Activated CD4-positive, CD25-positive, alpha-beta regulatory T cell treated with anti-CD3 and anti-CD28 coated beads, Interleukin-2, amount 50 U/mL, for 24 hours (primary cell): ENCODE data around the gene PI4KB.

Experiments
- ATAC-seq, 2 donors: fragments of 150-1000 bp; cut with Tn5 transposase; one replicate each; pipeline ENCODE4 v1.10.0; 2021; ENCODE audit warnings: mild to moderate bottlenecking in 1 of 2, moderate library complexity in 1 of 2

Gene PI4KB

DNA sequence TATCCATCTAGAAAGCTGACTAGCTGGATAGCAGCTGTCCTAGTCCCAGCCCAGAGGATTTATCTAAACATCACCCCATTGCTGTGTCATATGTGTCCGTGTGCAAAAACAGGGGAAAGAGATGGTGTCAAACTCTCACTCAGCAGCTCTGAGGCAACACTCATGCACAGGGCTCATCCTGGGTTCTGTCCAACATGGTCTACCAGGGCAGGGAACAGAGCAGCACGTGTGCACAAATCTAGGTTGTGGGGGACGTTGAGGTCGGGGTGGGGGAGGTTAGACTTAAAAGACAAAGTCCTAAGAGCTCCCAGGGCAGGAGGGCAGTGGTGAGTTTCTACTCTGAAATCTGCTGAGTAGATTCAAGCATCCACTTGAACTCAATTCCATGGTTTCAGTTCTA lies 16.2 kb downstream of the PI4KB start:
- ATAC-seq: no peak

DNA sequence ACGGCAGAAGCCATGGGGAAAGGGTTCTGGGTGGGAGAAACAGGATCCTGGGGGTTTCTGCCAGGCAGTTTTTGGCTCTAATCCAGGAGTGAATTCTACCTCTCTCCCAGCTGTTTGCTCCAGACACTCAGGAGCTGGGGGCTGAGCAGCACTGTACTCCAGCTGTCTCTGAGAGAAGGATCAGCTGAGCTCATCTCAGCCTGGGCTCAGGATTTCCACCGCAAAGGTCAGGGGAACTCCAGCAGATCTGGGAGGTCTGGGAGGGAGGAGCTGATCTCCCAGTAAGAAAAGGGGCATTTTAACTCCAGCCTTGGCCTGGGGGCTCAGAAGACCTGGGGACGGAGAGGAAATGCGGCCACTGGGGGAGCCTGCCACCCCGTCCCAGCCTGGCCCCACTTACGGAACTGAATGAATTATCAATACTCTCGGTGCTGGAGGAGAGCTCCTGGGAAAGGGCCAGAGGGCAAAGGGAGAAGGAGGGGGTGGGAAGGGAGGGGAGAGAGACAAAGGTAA lies 17.3 kb downstream of the PI4KB start:
- no peak for ATAC-seq

DNA sequence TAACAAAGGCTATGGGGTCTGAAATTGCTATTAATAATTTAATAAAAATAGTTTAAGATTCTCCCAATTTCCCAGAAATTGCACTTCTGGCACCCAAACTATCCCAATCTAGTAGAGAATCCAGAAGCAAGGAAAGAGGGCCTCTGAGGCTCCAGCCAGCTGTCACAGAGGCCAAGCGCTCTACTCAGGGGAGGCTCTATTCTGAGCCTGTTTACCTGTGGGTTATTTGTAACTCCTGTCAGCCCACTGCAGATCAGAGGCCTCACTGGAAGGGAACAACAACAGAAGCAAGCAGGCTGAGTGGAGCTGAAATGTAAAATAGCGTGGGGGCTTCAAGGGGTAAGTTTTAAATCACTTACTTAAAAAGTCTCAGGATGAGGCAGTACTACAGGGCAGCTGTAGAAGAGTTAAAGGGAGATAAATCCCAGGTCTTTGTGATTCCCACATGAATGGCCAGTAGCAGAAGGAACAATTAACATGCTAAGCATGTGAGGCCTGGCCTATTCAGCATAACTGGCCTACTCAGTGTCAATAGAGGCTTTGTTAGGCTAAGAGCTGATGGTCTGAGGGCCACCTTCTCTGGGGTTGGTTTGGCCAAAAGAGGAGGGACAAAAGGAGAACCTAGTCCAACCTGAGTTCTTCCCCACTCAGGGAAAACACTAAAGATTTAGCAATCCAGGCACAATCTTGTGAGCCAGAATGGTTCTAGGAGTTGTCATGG lies 32.3 kb downstream of the PI4KB start:
- ATAC-seq: no peak

DNA sequence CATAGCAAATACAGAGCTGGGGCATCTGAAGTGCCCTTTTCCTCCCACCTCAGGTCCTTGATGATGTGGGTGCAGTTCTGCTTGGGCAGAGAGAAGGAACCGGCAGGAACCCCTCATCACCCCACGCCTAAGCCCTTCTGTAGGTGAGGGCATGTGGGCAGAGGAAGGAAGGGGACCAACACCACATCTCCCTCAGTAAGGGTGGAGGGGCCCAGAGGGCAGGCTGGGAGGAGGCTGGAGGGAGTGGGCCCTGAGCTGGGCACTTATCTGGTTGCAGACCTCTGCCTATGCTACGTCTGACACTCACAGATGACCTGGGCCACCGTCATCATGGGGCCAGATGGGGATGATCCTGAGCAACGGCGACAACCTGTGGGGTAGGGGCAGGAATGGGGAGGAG lies 34.1 kb downstream of the PI4KB start:
- no peak for ATAC-seq

DNA sequence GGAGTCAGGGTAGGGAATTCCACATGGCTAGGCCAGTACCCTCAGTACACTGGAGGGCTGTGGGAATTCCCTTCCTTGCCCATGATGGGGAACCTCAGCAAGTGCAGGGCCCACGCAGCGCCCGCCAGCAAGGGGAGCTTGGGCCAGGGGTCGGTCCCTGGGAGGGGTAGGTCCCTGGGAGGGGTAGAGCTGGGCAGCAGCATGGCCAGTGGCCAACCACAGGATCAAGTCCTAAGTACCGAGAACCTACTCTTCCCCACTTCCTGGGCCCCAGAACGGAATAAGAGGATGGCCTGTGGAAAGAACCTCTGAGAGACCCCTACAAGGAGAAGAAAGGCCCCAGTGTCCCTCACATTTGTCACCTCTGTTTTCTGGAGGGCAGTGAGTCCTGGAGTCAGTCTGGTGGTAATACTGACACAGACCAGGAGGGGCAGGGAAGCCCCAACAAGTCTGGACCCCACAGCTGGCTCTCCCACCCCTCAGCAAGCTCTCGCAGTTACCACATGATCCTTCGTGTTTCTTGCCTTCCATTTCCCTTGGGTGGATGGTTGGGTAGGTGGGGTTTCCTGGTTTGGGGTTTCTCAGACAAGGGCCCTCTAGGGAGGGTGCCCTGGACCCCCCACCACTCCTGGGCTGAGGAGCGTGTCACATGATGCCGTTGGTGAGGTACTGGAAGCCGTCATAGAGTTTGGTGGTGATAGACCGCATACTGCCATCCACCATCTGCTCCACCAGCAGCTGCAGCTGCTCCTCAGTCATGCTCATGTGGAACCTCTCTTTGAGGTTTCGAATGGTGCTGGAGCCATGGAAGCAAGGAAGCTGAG lies 34.8 kb downstream of the PI4KB start:
- ATAC-seq: no peak

DNA sequence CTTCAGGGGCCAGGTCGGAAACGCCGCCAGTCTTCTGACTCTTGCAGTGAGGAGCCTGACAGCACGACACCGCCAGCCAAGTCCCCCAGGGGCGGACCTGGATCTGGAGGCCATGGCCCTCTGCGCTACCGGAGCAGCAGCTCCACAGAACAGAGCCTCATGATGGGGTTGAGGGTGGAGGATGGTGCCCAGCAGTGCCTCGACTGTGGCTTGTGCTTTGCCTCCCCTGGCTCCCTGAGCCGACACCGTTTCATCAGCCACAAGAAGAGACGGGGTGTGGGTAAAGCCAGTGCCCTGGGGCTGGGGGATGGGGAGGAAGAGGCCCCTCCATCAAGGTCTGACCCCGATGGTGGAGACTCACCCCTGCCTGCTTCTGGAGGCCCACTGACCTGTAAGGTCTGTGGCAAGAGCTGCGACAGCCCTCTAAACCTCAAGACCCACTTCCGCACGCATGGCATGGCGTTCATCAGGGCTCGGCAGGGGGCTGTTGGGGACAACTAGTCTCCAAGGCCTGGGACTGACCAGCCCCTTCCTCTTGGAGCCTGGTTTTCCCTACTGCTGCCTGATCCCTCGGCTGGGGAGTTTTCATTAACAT lies 36.4 kb downstream of the PI4KB start:
- ATAC-seq: no peak

DNA sequence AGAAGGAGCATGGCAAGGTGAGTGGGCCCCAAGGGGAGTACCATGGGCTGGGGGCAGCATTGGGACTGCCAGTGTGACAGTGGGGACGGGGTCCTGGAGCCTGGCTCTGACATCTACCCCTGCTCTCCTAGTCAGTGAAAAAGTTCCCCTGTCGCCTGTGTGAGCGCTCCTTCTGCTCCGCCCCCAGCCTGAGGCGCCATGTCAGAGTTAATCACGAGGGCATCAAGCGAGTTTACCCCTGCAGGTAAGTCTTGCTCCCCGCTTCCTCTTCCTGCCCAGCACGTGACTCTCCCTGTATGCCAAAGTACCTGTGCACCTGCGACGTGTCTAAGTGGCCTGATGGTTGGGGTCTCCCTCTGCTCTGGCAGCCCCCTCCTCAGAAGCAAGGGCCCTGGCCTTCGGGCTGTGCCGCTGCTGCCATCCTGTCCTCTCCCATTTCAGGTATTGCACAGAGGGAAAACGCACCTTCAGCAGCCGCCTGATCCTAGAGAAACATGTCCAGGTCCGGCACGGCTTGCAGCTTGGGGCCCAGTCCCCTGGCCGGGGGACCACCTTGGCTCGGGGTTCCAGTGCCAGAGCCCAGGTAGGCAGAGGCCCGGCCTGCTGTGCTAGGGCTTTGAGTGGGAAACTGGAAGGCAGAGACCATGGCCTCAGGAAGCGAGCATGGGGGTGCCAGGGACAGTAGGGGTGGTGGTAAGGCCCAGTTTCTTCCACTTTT lies 37.1 kb downstream of the PI4KB start:
- ATAC-seq: no peak

DNA sequence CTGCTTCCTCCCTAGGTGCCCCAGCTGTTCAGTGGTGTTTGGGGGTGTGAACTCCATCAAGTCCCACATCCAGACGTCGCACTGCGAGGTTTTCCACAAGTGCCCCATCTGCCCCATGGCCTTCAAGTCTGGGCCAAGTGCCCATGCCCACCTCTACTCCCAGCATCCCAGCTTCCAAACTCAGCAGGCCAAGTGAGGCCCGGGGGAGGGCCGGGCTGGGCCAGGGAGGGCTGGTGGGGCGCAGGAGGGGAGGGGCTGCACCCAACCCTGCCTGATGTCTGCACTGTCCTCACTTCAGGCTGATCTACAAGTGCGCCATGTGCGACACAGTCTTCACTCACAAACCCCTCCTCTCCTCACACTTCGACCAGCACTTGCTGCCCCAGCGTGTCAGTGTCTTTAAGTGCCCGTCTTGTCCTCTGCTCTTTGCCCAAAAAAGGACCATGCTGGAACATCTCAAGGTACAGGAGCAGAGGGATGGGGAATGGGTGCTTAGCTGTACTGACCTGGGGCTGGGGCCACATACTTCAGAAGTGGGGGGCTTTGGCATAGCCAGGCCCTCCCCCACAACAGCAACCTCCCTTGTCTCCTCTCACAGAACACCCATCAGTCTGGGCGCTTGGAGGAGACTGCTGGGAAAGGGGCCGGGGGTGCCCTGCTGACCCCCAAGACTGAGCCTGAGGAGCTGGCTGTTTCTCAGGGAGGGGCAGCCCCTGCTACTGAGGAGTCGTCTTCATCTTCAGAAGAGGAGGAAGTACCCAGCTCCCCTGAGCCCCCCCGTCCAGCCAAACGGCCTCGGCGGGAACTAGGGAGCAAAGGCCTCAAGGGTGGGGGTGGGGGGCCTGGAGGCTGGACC lies 37.9 kb downstream of the PI4KB start:
- no peak for ATAC-seq

DNA sequence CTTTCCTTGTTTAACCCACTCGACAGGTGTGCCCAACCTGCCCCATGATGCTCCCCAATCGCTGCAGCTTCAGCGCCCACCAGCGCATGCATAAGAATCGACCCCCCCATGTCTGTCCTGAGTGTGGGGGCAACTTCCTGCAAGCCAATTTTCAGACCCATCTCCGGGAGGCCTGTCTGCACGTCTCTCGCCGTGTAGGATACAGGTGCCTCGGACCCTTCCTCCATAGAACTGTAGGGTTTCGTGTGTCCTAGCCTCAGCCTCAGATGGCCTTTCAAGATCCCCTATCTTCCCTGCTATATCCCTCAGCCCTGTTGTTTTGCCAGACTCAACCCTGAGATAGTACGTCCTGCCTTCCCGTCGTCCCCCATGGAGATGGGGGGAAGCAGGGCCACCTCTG lies 38.7 kb downstream of the PI4KB start:
- no peak for ATAC-seq

DNA sequence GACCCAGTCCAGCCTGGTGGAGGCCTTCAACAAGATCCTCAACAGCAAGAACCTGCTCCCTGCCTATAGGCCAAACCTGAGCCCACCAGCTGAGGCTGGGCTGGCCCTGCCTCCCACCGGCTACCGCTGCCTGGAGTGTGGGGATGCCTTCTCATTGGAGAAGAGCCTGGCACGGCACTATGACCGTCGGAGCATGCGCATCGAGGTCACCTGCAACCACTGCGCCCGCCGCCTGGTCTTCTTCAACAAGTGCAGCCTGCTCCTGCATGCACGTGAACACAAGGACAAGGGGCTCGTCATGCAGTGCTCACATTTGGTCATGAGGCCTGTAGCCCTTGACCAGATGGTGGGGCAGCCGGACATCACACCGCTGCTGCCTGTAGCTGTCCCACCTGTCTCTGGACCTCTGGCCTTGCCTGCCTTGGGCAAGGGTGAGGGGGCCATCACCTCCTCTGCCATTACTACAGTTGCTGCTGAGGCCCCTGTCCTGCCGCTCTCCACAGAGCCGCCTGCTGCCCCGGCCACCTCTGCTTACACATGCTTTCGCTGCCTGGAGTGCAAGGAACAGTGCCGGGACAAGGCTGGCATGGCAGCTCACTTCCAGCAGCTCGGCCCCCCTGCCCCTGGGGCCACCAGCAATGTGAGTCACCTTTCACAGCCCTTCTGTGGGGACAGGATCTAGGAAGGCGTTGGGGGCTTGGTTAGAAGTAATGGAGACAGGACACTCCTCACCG lies 39.3 kb downstream of the PI4KB start:
- ATAC-seq: no peak

DNA sequence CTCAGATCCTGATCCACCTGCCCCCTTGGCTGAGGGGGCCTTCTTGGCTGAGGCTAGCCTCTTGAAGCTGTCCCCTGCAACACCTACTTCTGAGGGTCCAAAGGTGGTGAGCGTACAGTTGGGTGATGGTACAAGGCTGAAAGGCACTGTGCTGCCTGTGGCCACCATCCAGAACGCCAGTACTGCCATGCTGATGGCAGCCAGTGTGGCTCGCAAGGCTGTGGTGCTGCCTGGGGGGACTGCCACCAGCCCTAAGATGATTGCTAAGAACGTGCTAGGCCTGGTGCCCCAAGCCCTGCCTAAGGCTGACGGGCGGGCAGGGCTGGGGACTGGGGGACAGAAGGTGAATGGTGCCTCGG lies 39.9 kb downstream of the PI4KB start:
- no peak for ATAC-seq

DNA sequence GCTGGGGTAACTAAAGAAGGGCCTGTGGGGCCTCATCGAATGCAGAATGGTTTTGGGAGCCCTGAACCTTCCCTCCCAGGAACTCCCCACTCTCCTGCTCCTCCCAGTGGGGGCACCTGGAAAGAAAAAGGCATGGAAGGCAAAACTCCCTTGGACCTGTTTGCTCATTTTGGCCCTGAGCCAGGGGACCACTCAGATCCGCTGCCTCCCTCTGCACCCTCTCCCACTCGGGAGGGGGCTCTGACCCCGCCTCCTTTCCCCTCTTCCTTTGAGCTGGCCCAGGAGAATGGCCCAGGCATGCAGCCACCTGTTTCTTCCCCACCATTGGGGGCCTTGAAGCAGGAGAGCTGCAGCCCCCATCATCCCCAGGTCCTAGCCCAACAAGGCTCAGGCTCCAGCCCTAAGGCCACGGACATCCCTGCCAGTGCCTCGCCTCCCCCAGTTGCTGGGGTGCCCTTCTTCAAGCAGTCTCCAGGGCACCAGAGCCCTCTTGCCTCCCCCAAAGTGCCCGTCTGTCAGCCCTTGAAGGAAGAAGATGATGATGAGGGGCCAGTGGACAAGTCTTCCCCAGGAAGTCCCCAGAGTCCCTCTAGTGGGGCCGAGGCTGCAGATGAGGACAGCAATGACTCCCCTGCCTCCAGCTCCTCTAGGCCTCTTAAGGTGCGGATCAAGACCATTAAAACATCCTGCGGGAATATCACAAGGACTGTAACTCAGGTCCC lies 40.4 kb downstream of the PI4KB start:
- ATAC-seq: no peak

DNA sequence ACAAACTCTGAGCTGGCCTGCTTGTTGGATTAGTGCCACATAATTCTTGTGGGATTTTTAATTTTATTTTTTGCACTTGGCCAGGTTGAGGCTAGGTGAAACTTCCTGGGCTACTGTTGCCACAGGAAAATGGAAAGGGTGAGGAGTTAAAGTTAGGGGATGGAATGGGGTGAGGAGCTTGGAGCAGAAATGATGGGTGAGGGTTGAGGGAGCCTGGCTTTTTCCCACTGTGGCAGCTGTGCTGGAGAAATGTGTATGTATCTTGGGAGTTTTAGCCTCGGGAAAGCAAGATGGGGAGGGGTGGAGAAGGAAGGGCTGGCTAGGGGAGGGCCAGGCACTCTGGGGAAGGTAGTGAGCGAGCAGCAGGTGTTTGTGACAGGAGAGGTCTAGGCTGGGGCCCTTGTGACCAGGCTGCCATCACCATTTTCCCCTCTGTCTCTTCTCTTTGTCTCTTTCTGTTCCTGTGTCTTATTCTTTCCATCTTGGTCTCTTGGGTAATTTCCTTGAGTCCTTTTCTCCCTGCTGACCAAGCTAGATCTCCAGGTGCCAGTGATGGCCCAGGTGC lies 43.1 kb downstream of the PI4KB start:
- ATAC-seq: no peak

DNA sequence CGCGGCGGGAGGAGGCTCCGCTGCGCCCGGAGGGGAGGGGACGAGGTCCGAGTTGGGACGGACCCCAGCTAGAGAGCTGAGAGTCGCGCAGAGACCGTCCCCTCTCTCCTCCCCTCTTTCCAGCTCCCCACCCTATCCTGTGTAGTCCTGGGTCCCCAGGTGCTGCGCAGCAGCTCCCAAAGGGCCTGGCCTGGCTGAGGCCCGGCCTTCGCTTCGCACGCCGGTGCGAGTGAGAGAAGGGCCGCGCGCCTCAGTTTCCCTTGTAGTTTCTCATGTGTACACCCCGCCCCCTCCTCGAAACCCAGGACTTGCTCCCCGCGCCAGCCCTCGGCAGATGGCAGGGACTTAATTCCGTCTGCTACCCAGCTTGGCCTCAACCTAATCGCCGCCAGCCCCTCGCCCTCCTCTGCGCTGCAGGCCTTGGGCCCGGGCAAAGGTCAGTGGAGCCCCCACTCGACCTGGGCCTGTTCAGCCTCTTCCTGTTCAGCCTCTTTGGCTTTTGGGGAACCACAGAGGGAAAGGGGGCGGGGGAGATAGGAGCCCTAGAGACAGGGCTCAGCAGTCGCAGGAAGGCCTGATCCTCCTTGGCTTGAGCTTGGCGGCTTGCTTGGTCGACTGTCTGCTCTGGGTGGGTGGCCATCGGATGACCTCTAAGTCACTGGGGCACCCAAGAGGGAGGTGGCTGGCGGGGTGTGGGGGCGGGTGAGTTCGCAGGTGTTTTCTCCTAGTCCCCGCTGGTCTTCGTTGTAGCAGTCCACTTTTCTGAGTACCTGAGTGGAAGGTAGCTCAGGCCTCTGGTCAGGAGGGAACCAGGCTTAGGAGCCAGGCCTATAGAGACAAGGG lies 44.1 kb downstream of the PI4KB start:
- ATAC-seq: no peak

DNA sequence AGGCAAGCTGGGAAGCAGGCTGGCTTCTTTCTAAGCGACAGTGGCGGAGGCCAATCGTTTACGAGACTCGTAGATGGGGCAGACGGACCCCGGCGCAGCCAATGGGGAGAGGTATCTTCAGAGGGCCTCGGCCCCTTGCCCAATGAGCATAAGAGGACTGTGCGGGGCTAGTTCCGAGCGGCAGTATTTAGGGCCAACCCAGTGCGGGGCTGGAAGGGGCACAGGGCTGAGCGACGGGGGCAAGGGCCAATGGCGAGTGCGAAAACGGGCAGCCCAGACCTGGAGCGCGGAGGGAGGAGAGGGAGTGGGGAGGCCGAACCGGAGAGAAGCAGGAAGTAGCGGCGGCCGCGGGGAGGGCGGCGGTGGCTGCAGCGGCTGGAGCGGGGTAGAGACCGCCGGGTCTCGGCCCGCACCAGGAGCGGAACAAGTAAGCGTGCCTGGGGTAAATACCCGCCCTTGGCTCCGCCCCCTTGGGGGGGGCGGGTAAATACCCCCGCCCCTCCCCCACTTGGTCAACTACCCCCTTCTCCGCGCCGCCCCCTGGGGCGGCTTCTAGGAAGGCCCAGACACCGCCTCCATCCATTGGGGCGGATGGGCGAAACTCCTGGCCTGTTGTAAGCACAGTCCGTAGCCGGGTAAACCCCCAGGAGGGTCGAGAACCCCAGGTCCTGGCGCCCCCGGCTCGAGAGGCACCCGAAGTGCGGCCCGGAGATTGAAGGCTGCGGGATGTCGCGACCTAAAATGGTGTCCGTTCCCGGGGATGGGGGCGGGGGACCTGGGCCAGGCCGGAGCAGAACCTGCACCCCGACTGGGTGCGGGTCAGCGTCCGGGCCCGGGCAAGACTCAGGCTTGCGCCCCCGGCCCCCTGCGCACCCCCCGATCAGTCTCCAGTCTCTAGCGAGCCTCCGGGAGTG lies 45.0 kb downstream of the PI4KB start, which contains the start of gene ZNF687:
Gene ZNF687, plus strand, starts transcription at position 331 of the 914 bp plus-strand sequence. CDS start 3,993 bp downstream, outside the sequence.
- peak; percentile 93 to 96 for ATAC-seq

DNA sequence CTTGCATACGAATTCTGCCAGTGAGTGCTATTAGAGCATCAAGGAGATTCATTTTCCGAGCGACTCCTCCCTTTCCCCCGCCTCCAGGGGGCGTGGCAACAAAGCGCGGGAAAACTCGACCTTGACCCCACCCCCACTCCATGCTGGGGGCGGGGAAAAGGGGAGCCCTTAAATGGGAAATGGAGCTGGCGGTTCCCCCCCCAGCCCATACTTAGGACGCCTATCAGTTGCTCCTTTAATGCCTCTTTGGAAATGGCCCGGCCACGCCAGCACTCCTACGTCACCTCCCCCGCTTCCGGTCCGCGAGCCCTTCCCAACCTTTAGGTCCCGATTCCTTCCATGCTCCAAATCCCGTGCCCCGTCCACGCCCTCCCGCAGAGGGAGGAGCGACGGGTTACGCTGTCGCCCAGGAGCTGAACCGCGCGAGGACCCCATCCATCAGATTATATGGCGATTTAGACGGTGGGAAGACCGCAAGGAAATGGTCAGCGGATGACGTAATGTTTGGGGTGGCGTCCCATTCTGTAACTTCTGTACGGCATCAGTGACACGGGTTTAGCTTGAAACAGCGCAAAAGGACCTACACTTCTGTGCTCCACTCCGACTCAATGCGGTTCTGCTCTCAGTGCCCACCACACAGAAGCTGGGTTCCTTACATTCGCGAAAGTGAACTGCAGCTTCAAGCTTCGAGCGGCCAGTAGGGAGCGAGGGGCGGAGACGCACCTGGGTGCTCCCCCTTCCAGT lies 45.8 kb downstream of the PI4KB start:
- peak; percentile 18 to 33 for ATAC-seq

DNA sequence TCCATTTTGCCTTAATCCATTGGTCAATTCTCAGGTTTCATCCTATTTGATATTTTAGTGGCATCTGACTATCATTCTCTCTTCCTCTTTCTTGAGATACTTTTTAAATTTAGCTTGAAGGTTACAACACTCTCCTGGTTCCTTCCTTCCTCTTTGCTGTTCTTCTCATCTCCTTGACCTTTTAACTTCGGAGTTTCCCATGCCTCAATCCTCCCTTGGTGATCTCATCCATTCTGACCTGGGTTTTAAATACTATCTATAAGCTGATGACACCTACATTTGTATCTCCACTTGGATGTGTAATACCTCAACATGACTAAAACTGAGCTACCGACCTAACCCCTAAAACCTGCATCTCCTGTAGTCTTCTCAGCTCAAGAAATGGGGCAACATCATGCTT lies 50.0 kb downstream of the PI4KB start:
- peak; percentile 1 to 8 for ATAC-seq
